MCF 10A (cell line): ENCODE data around the gene COLEC12. TPM values are rescaled to one million over a fixed set of nuclear protein-coding genes. Genes with fewer than 3 reads are reported as not detected.
"Not testable (repeated sequence)": the region's sequence is repeated elsewhere in the genome, so short reads cannot be mapped to it uniquely, and the experiment has no call there.

Source experiments
- BruUV-seq: library from RNA; stranded (reverse); fragments of 400-500 nt; replicated peaks from 2 replicates; lab custom pipeline; 2021; lab: Mats Ljungman, UMichigan
- CTCF ChIA-PET: fragments of 300-600 bp; sonication (Branson Sonifier 250); formaldehyde crosslinking; extraction: SDS; loops from one replicate; lab custom pipeline; 2021; ENCODE audit warnings: antibody characterized with exemption, inconsistent platforms; lab: Yijun Ruan, JAX
- POLR2A ChIA-PET: fragments of 300-600, 350-650 bp; sonication (Branson Sonifier 250); formaldehyde crosslinking; extraction: SDS; loops from one replicate; lab custom pipeline; 2020; ENCODE audit warnings: antibody characterized with exemption, inconsistent platforms; lab: Yijun Ruan, JAX
- DNase-seq: peaks from one replicate; pipeline ENCODE4 v3.0.0-alpha.2; 2018; ENCODE audit not compliant: unreplicated experiment
- H3K27ac Mint-ChIP-seq: one replicate; pipeline ENCODE4 v1.8.0; 2022; ENCODE audit warnings: mild to moderate bottlenecking, low read depth, mixed read lengths; ENCODE audit not compliant: unreplicated experiment
- H3K27me3 Mint-ChIP-seq: one replicate; pipeline ENCODE4 v1.8.0; 2022; ENCODE audit warnings: mixed read lengths; ENCODE audit not compliant: insufficient read depth, unreplicated experiment
- H3K36me3 Mint-ChIP-seq: one replicate; pipeline ENCODE4 v1.8.0; 2022; ENCODE audit warnings: mild to moderate bottlenecking, moderate library complexity, mixed read lengths; ENCODE audit not compliant: insufficient read depth, unreplicated experiment
- H3K4me1 Mint-ChIP-seq: one replicate; pipeline ENCODE4 v1.8.0; 2022; ENCODE audit warnings: mixed read lengths; ENCODE audit not compliant: insufficient read depth, unreplicated experiment
- H3K4me3 Mint-ChIP-seq: one replicate; pipeline ENCODE4 v1.8.0; 2022; ENCODE audit warnings: mild to moderate bottlenecking, moderate library complexity, mixed read lengths; ENCODE audit not compliant: unreplicated experiment
- H3K9me3 Mint-ChIP-seq: one replicate; pipeline ENCODE4 v1.8.0; 2022; ENCODE audit warnings: mixed read lengths; ENCODE audit not compliant: unreplicated experiment
- intact Hi-C: fragments of 100-400 bp; cut with micrococcal nuclease; formaldehyde crosslinking; loops from 2 replicates; pipeline ENCODE4 v1.14.1; 2022
- total RNA-seq: library from RNA; stranded (reverse); gene quantifications from 2 replicates; pipeline ENCODE4 v1.2.3, GENCODE V29; 2022
- TF ChIP-seq, protein P1 (sequence below): fragments of 200-600 bp; IDR thresholded peaks from one replicate; pipeline ENCODE4 v1.8.0; 2022; ENCODE audit warnings: antibody characterized with exemption, mild to moderate bottlenecking; ENCODE audit not compliant: unreplicated experiment

The COLEC12 gene
- total RNA-seq, 1 experiment from 2014 or later, result 0.05 TPM

DNA sequence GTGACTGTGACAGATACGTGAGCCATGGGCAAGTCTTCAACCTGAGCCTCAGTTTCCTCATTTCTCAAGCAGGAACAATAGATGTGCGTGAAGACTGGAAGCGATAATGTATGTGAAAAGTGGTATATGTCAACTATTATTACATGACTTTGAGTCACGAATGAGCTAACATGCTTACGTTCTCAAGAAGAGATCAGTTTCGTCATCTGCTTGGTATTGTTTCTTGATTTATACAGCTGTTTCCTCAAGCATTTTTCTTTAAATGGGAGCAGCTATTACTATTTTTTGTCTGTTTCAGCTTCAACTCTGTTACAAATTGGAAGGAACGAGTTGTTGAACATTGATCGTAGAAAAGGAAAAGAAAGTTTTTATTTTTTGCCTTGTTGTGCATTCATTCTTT, 184.1 kb downstream of the COLEC12 start:
- no TSS peak for BruUV-seq
- Mint-ChIP-seq H3K36me3 (no peaks in the 10 kb centered on the region), H3K27ac (no peak overlapping the region), H3K4me3 (no peak overlapping the region), H3K4me1 (no peaks in the 10 kb centered on the region), H3K27me3 (no peaks in the 10 kb centered on the region), H3K9me3 (peaks cover 7% of the 10 kb centered on the region)
- intact Hi-C loops, result no loop called here
- ChIA-PET CTCF (no interaction called here), POLR2A (no interaction called here)
- DNase-seq, result no peak
- TF ChIP-seq, protein P1, sequence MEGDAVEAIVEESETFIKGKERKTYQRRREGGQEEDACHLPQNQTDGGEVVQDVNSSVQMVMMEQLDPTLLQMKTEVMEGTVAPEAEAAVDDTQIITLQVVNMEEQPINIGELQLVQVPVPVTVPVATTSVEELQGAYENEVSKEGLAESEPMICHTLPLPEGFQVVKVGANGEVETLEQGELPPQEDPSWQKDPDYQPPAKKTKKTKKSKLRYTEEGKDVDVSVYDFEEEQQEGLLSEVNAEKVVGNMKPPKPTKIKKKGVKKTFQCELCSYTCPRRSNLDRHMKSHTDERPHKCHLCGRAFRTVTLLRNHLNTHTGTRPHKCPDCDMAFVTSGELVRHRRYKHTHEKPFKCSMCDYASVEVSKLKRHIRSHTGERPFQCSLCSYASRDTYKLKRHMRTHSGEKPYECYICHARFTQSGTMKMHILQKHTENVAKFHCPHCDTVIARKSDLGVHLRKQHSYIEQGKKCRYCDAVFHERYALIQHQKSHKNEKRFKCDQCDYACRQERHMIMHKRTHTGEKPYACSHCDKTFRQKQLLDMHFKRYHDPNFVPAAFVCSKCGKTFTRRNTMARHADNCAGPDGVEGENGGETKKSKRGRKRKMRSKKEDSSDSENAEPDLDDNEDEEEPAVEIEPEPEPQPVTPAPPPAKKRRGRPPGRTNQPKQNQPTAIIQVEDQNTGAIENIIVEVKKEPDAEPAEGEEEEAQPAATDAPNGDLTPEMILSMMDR, result no peak

- no peaks in the 10 kb centered on the region for H3K4me1 Mint-ChIP-seq
- TF ChIP-seq, protein P1, result no peak
- ChIA-PET POLR2A (no interaction called here), CTCF (no interaction called here)
- no peaks in the 10 kb centered on the region for H3K27me3 Mint-ChIP-seq
- H3K27ac Mint-ChIP-seq, result no peak overlapping the region
- intact Hi-C loops, result no loop called here
- H3K4me3 Mint-ChIP-seq, result no peak overlapping the region
- peaks cover 15% of the 10 kb centered on the region for H3K9me3 Mint-ChIP-seq
- no peak for DNase-seq
- no peaks in the 10 kb centered on the region for H3K36me3 Mint-ChIP-seq
- BruUV-seq, result no TSS peak
Measured at GRCh38 chr18:313931-314330, 186.6 kb downstream of the COLEC12 start.

DNA sequence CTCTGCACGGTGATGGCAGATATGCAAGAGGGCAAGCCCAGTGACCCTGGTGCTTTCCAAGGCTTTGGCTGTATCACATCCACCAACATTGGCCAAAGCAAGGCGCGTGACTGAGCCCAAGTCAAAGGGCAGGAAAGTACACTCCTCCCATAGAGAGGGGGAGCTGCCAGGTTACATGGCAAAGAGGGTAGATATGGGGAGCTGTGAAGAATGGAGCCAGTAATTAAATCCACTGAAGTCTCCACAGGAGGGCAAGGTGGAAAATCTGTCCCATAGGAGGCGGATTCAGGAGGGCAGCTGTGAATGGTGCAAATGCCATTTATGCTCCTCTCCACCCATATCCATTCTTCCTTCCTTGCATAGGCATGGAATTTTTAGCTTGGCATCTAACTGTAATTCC, 188.1 kb downstream of the COLEC12 start:
- H3K36me3 Mint-ChIP-seq, result no peaks in the 10 kb centered on the region
- TF ChIP-seq, protein P1, result no peak
- peaks cover 15% of the 10 kb centered on the region for H3K9me3 Mint-ChIP-seq
- no TSS peak for BruUV-seq
- H3K27ac Mint-ChIP-seq, result no peak overlapping the region
- intact Hi-C loops, result no loop called here
- no peaks in the 10 kb centered on the region for H3K27me3 Mint-ChIP-seq
- DNase-seq, result no peak
- ChIA-PET POLR2A (interaction anchor here (0.7 kb wide), 1 partner anchor 291 kb away, joined by 3 read pairs; no protein-coding TSS in a partner anchor), CTCF (interaction anchor here (0.6 to 1.1 kb wide), 4 partner anchors 9 to 295 kb away, joined by 3 read pairs; no protein-coding TSS in a partner anchor)
- H3K4me1 Mint-ChIP-seq, result no peaks in the 10 kb centered on the region
- H3K4me3 Mint-ChIP-seq, result no peak overlapping the region

GRCh38 chr18:310042-310441, 190.5 kb downstream of the COLEC12 start:
- no peaks in the 10 kb centered on the region for H3K4me1 Mint-ChIP-seq
- TF ChIP-seq, protein P1, result no peak
- no TSS peak for BruUV-seq
- CTCF ChIA-PET, result interaction anchor here (0.7 kb wide), 1 partner anchor 403 kb away, joined by 4 read pairs; no protein-coding TSS in a partner anchor
- peaks cover 16% of the 10 kb centered on the region for H3K9me3 Mint-ChIP-seq
- no peaks in the 10 kb centered on the region for H3K36me3 Mint-ChIP-seq
- DNase-seq, result no peak
- H3K27ac Mint-ChIP-seq, result no peak overlapping the region
- POLR2A ChIA-PET, result interaction anchor here (0.7 kb wide), 1 partner anchor 79 kb away, joined by 3 read pairs; no protein-coding TSS in a partner anchor
- no peak overlapping the region for H3K4me3 Mint-ChIP-seq
- intact Hi-C loops, result no loop called here
- H3K27me3 Mint-ChIP-seq, result no peaks in the 10 kb centered on the region

DNA sequence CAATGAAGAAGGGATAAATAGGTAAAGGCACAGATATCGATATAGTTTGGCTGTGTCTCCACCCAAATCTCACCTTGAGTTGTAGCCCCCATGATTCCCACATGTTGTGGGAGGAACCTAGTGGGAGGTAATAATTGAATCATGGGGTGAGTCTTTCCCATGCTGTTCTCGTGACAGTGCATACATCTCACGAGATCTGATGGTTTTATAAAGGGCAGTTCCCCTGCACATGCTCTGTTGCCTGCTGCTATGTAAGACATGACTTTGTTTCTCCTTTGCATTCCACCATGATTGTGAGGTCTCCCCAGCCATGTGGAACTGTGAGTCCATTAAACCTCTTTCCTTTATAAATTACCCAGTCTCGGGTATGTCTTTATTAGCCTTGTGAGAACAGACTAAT, 192.4 kb downstream of the COLEC12 start:
- POLR2A ChIA-PET, BruUV-seq, DNase-seq, H3K4me1 Mint-ChIP-seq, H3K4me3 Mint-ChIP-seq, CTCF ChIA-PET, H3K27ac Mint-ChIP-seq, H3K36me3 Mint-ChIP-seq, intact Hi-C loops, H3K27me3 Mint-ChIP-seq: not testable (repeated sequence)
- peaks cover 24% of the 10 kb centered on the region for H3K9me3 Mint-ChIP-seq
